ENCODE results near the gene P2RY8. TPM values are rescaled to one million over a fixed set of nuclear protein-coding genes. Genes with fewer than 3 reads are reported as not detected.
"Not testable (repeated sequence)": the region's sequence is repeated elsewhere in the genome, so short reads cannot be mapped to it uniquely, and the experiment has no call there.

P2RY8 gene
- total RNA-seq, 1 donor from 2014 or later, result 0.52 TPM

DNA sequence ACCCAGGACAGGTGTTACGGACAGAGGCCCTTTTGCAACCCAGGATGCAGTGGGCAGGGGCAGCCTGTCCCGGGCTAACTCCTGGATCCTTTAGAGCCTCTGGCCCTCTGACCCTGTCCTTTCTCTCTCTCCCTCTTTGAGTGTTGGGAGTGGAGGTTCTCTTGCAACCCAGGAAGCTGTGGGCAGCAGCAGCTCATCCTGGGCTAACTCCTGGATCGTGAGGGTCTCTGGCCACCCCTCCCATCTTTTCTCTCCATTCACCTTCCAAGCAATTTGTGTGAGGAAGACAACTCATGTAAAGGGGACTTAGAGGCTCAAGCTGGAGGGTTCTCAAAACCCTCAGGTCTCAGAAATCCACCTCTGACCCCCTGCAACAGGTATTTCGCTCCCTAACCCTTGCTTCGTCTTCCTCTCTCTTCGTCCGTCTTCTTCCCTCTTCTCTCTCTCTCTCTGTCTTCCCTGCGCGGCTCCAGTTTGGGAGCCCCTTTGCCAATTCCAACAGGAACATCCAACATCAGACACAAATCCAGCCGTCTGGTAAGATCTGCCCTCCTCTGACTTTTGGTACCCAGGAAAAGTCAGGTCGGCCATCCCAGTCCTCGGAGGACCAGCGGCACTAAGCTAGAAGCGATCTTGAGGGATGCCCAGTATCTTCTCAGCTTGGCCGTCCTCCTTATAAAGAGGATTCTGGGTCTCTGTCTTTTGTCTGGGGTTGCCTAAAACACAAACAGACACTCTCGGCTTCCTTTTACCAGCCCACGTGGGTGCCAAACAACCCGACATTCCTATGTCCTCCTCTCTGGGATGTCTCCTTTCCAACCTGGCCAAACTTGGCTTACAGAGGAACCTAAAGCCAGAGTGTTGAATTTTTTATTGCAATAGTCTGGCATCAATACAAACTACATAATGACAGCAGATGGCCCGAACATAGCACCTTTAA lies 92.2 kb downstream of the P2RY8 start:
- ATAC-seq, result no peak

DNA sequence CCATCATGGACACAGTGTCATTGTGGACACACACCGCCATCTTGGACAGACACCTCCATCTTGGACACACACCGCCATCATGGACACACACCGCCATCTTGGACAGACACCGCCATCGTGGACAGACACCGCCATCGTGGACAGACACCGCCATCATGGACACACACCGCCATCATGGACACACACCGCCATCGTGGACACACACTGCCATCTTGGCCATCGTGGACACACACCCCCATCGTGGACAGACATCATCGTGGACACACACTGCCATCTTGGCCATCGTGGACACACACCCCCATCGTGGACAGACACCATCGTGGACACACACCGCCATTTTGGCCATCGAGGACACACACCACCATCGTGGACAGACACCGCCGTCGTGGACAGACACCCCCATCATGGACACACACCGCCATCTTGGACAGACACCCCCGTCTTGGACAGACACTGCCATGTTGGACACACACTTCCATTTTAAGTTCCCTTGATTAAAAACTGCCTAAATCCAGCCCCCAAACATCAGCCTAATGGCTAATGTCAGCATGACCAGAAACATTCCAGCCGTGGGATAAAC lies 93.4 kb downstream of the P2RY8 start:
- ATAC-seq, result no peak

DNA sequence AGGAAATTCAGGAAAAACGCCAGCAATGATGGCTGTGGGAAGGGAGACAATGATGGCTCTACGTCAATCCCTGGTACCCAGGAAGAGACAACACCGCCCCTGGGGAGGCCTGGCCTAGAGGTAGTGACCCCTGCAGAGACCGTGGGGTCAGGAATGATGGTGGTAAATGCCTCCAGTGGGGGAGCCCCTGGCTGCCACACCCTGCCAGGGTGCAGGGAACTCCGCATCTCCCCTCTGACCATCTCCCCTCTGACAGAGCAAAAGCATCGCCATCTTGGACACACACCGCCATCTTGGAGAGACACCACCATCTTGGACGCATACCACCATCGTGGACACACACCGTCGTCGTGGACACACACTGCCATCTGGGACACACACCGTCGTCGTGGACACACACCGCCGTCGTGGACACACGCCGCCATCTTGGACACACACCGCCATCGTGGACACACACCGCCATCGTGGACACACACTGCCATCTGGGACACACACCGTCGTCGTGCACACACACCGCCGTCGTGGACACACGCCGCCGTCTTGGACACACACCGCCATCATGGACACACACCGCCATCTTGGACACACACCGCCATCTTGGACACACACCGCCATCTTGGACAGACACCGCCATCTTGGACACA lies 94.1 kb downstream of the P2RY8 start:
- no peak for ATAC-seq

DNA sequence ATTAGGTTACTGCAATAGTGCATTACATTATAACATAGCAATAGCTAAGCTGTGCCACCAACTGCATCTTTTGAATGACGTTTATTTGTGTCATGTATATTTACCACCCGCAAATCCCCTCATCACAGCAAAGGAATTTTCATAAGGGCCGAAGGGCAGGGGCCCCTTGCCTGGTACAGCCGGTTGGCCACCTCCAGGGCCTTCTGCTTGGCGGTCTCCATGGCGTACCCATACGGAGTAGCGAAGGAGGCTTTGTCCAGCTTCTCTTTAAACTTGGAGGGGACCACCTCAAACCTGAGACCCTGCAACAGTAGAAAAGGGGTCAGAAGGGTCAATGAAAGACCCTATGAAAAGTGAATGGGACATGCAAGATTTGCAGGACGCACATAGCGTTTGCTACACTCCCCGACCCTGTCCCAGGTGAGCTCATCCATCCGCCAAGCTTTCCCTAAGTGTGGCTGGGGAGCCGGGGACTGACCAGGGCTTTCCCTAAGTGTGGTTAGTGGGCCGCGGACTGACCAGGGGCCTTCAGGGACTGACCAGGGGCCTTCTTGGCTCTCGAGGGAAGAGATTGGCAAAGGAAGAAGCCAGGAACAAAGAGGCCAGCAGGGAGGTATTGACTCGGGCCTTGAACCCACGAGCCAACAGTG lies 94.8 kb downstream of the P2RY8 start:
- no peak for ATAC-seq

DNA sequence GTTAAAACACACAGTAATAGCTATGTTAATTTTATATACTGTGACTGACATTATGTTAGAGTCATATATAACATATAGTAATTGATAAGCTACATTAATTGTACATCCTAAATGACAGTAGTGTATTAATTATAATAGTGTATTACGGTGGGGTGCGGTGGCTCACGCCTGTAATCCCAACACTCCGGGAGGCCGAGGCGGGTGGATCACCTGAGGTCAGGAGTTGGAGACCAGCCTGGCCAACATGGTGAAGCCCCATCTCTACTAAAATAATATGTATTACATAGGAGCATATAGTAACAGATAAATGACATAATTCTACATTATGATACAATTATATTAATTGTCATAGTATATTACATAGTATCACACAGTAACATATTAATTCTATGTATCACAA lies 96.5 kb downstream of the P2RY8 start:
- ATAC-seq, result no peak

DNA sequence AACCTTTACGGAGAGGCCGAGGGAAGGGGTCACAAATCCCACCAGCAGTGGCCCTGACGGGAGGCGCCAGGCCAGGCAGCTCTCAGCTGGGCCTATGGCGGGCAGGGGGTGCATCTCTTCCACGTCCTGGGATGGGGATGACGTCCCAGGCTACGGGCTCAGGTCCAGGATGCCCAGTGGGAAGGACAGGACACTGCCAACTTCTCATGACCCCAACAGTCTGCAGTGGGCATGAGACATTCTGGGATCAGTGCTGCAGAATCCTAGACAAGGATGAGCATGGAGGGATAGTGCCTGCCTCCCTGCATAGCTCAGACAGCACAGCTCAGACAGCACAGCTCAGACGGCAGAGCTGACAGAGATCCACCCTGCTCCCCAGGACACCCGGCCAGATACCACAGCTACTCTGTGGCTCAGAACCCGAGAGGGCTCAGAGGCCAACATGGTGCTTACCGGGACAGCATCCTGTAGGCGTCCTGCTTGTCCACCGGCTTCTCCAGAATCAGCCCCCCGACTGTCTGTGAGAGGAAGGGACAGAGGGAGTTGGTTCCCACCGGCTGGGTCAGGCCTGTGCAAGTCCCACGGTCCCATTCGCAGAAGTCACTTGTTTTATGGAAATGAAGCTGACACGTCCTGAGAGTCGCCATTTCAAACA lies 101.6 kb downstream of the P2RY8 start:
- peak; percentile 25 for ATAC-seq

DNA sequence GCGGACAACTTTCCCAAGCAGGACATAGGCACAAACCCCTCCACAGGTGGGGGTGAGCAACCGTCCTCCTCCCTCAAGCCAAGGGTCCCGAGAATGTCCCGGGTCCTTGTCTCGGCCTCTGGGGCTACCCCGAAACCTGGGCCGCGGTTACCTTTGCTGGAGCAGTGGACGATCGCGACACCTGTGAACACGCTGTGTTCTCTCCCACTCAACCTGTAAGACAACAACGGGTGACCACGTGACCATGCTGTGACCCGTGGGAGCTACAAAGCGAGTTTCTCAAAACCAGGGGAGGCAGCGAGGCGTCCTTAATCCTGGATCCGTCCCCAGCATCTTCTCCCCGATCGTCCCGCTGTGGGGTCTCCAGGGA lies 102.1 kb downstream of the P2RY8 start:
- no peak for ATAC-seq

DNA sequence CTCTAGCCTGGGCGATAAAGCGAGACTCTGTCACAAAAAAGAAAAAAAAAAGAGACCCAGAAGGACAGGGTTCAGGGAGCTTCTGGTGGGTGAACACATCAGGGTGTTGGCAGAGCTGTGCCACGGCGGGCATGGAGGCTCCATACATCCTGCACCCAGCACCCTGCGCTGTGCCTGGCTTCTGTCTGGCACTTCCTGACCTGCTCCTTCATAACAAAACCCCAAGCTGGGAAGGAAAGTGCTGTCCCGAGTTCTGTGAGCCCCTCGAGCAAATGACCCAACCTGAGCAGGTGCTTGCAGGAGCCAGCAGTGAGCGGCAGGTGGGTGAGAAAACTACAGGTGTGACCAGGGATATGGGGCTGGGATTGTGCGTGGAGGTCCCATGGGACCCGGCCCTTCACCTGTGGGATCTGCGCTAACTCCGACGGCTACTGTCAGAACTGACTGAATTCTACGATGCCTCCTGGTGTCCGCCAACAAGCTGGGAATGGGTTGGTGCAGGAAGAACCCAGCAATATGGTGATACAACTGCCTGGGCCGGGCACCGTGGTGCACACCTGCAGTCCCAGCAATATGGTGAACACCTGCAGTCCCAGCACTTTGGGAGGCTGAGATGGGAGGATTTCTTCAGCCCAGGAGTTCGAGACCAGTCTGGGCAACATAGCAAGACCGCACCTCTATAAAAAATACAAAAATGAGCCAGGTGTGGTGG lies 103.2 kb downstream of the P2RY8 start:
- ATAC-seq, result no peak

DNA sequence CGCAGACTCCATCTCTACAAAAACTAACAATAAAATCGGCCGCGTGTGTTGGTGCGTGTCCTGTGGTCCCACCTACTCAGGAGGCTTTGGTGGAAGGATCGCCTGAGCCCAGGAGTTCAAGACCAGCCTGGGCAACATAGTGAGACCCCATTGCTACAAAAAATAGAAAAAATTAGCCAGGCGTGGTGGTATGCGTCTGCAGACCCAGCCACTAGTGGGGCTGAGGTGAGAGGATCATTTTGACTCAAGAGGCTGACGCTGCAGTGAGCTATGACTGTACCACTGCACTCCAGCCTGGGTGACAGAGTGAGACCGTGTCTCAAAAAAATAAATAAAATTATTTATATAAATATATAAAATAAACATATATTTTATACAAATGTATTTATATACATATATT lies 106.5 kb downstream of the P2RY8 start:
- no peak for ATAC-seq

DNA sequence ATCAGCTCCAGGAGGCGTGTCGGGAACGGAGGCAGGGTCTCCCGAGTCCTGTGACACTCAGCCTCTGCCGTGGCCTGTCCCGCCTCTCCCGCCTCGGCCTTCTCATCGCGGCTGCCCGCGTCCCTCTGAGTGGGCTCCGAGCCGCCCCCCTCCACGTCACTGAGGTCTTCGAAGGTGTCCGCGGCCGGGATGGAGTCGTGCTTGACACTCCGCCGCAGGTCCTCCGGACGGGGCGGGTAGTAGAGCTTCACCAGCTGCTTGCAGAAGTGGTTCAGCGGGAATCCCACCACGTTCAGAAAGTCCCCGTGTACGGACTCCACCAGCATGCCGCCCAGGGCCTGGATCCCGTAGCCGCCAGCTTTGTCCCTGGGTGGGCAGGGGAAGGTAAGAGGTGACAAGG lies 109.2 kb downstream of the P2RY8 start:
- peak; percentile 20 for ATAC-seq

DNA sequence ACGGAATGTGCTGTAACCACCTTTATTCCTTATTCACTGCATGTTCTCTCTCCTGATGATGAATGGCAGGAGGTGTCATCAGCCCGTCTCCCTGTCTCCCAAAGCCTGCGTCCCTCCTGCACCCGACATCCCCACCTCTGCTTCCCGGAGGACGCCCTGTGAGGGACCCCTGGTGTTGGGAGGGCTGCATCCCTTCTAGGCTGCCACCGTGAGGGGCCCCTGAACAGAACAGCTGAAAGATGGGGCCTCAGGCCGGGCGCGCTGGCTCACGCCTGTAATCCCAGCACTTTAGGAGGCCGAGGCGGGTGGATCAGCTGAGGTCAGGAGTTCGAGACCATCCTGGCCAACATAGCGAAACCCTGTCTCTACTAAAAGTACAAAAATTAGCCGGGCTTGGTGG lies 110.7 kb downstream of the P2RY8 start:
- not testable (repeated sequence) for ATAC-seq

DNA sequence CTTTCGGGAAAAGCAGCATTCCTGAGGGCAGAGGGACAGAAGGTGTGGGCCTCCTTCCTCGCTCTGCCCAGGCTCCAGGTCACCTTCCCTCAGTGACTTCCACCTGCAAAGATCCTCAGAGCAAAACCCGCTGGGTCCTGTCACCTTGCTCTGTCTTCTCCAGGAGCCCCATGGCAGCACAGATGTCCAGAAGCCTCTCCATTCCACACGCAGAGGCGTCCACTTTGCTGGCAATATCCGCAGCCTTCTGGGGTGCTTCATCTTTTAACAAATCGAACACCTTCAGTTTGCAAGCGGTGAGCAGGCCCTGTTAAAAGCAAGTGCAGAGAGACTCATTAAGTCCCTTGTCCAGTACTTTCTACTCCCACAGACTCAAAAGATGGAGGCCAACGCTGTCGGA lies 111.6 kb downstream of the P2RY8 start:
- no peak for ATAC-seq

DNA sequence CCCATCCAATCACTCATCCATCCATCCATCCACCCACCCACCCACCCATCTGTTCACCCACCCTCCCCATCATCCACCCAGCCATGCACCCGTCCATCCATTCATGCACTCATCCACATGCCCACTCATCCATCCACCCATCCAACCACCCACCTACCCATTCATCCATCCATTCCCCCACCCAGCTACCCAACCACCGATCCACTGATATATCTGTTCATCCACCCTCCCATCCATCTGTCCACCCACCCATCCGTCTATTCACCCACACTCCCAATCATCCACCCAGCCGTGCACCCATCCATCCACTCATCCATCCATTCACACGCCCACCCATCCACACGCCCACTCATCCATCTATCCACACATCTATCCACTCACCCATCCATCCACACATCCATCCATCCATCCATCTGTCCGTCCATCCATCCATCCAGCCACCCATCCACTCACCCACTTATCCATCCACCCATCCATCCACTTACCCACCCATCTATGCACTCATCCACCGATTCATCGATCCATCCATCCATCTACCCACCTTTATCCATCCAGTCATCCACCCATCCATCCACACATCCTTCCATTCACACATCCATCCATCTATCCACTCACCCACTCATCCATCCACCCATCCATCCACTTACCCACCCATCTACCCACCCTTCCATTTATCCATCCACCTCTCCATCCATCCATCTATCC lies 112.7 kb downstream of the P2RY8 start:
- ATAC-seq, result no peak

DNA sequence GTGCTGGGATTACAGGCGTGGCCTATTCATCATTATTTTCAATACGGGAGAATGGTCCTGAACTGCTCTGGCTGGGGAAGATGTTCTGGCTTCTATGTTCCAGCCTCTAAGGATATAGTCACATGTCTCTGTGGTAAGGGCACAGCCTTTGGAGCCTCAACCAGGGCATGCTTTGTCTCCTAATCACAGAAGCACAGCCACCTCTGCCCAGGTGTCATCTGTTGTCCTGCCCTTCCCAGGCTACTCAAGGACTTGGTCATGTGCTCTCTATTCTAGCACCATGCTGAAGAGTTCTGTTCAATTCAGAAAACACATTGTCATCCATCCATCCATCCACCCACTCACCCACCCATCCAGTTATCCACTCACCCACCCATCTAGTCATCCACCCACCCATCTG lies 113.8 kb downstream of the P2RY8 start:
- ATAC-seq, result no peak

DNA sequence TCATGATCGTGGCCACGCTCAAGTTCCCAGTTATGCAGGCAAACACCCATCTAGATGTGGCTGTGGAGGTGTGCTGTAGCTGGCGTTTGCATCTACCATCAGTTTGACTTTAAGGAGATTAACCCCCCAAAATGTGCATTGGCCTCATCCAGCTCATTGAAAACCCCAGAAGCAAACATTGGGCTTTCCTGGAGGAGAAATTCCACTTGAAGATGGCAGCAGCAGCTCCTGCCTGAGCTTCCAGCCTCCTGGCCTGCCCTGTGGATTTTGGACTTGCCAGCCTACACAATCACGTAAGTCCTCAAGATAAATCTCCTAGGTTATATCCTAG lies 114.9 kb downstream of the P2RY8 start:
- ATAC-seq, result no peak

DNA sequence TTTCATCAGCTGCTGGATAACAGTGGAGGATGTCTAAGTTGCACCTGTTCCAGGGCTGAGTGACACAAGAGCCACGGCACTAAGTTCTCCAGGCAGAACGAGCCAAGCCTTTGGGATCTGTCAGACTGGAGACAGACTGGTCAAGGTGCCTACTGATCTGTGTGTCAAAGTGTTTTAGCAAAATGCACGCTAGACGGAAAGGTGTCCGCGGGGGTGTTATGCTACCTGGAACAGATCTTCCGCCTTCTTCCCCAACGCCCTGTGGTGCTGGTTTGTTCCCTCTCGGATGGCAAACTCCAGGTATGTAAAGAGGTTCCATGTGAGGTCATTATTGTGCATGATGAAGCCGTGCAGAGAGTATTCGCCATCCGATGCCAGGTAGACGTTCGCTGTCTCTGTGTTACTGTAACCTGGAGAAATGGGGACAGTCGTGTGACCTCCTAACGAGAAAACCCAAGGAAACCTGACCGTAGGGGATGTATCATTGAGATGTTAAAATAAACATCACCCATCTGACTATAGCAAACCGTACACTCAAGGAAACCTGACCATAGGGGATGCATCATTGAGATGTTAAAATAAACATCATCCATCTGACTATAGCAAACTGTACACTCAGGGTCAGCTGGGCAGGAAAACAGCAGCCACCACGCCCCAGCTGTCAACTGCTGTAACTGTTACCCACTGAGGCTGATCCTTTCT lies 115.4 kb downstream of the P2RY8 start:
- ATAC-seq, result no peak

DNA sequence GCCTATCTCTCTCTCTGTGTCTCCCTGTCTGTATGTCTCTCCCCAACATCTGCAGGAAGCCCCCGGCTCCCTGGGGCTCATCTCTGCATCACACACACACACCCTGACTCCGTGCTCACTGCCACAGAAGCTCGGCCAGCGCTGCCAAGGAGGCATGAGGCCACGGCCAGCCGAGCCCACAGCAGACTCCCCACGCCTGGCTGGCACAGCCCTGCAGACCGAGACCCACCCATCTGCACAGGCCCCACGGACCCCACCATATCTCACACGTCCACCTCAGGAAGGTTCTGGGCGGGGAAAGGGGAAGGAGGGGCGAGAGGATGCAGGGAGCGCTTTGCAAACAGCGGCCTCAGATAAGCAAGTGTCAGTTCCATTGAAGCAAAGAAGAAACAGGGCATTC lies 116.6 kb downstream of the P2RY8 start:
- no peak for ATAC-seq

DNA sequence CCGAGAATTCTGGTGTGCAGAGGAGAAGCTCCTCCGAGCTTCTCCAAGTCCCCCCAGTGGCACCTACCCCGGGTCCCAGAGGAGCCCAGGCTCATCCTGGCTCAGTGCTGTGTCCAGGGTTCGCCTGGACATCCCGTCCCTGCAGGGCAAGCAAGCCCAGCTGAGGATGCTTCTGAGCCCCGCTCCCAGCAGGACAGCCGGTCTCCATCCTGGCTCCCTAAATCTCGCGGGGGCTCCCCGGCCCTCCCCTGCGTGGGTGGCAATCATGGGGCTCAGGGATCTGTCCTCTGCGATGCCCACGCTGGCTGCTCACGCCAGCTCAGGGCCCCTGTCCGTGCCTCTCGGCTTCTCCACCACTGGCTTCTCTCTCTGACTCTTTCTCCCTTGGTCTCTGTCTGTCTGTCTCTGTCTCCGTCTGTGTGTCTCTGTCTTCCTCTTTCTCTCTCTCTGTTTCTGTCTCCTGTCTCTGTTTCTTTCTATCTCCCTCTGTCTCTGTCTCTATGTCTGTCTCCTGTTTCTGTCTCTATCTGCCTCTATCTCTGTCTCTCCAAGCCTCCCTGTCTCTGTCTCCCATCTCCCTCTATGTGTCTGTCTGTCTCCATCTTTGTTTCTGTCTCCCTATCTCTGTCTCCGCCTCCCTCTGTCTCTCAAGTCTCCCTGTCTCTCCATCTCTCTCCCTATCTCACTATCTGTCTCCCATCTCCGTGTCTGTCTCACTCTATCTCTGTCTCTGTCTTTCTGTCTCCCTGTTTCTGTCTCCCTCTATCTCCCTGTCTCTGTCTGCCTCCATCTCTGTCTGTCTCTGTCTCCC lies 117.2 kb downstream of the P2RY8 start:
- peak; percentile 9 for ATAC-seq

DNA sequence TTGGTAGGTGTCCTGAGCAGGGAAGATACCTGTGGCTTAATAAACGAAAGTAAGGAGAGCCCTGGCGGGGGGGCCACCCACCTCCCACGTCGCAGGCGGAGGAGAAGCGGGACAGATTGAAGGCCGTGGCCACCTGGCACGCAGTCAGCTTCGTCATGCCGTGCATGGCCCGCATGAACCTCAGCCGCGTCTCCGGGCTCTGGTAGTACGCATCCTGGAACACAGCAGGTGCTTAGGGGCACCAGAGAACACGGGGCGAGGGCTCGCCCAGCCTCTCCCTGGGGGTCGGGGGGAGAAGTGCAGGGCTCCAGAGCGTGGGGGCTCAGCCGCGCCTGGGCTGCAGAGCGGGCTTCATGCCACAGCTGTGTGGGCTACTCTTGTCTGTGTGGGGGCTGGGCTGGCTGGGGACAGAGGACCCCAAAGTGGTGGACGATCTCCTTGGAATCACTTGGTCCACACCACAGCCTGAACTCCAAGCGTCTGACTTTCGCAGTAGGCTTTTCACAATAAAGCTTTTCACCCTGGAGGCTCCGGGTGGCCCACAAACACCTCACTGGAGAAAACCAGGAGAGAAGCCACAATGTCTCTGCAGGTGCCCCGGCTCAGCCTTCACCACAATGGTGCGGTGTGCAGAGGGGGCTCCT lies 118.0 kb downstream of the P2RY8 start:
- peak; percentile 2 for ATAC-seq

All from esophagus mucosa (tissue), 1 donor.